CD4-positive, alpha-beta T cell treated with Interleukin-17A for 4 hours (primary cell): ENCODE measurements around the gene KIR3DL3.
"Not testable (repeated sequence)": the region's sequence is repeated elsewhere in the genome, so short reads cannot be mapped to it uniquely, and the experiment has no call there.

Experiments
- DNase-seq: peaks from one replicate; pipeline ENCODE4 v3.0.0-alpha.2; 2020; ENCODE audit warnings: mixed read lengths

KIR3DL3 gene

DNA sequence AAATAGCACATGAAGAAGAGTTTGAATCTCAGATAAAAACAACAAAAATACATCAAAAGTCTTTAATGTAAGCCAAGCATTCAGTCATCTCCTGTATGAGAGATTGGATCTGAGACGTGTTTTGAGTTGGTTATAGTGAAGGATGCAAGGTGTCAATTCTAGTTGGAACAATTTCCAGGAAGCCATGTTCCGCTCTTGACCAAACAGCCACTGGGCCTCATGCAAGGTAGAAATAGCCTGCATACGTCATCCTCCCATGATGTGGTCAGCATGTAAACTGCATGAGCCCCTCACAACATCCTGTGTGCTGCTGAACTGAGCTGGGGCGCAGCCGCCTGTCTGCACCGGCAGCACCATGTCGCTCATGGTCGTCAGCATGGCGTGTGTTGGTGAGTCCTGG lies at the start of gene KIR3DL3:
KIR3DL3 (plus strand) TSS at position 301 of the 400 bp plus-strand sequence; CDS start at position 356, 55 bp downstream.
- no peak for DNase-seq

DNA sequence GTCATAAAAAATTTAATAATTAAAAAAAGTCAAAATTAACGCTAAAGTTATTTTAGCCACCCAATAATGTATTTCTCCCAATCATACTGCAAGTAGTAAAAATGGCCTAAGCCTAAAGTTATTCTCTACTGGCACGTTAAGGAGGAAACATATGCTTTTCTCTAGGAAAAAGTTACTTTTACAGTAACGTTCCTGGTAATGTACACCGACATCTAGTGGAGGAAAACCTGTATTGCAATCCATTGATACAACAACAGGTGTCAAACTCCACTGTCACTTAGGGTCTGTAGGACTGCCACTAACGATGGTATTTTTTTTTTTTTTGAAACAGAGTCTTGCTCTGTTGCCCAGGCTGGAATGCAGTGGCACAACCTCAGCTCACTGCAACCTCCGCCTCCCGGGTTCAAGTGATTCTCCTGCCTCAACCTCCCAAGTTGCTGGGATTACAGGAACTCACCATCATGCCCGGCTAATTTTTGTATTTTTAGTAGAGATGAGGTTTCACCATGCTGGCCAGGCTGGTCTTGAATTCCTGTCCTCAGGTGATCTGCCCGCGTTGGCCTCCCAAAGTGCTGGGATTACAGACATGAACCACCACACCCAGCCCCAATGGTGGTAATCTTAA lies 47.9 kb upstream of the KIR3DL3 start:
- not testable (repeated sequence) for DNase-seq

DNA sequence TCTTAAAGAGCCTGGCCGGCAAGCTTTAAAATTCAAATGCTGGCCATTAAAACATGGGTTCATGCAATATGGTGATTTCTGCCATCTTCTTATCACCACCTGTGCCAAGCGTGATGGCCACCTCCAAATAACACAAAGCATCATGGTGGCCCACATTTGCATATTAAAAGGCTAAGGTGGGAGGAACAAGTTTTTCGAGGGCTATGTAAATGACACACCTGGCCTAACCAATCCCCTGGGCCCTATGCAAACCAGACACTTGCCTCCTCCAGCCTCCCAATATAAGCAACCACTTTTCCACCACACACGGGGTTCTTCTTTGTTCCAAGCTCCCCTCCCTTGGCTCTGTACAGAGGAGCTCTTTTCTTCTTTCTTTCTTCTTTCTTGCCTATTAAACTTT lies 47.0 kb upstream of the KIR3DL3 start:
- no peak for DNase-seq

DNA sequence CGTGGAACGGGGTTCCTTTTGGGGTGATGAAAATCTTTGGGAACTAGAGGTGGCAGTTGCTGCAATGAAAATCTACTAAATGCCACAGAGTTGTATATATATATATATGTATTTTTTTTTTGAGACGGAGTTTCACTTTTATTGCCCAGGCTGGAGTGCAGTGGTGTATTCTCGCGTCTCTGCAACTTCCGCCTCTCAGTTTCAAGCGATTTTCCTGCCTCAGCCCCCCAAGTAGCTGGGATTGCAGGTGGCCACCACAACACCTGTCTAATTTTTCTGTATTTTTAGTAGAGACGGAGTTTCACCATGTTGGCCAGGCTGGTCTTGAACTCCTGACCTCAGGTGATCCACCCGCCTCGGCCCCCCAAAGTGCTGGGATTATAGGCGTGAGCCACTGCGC lies 42.6 kb upstream of the KIR3DL3 start:
- DNase-seq = not testable (repeated sequence)

DNA sequence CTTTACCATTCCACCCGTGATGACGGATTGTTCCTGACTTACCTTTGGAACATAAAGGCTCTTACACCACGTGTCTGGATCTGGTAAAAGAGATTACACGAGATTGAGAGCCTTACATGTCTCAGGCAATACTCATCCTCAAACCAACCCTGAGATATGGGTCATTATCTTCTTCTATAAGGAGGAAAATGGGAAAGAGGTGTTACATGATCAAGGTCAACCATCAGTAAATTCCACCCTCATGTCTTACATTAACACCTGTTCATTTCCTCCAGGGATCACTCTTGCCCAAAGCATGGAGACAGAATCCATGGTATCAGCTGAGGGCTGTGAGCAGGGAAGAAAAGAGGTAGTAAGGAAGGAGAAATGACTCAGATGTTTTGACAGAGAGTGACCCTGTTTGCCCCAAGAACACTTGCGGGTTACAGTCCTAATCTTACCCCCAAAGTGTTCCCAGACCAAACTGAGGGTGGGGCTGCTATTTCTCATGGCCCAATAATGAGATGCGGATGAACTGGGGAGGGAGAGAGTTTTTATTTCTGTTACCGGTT lies 41.9 kb upstream of the KIR3DL3 start:
- DNase-seq = no peak

GRCh38 chr19:54684527-54684926 lies 39.7 kb upstream of the KIR3DL3 start:
- no peak for DNase-seq

- no peak for DNase-seq
Measured at GRCh38 chr19:54691582-54692297, 32.5 kb upstream of the KIR3DL3 start.

DNA sequence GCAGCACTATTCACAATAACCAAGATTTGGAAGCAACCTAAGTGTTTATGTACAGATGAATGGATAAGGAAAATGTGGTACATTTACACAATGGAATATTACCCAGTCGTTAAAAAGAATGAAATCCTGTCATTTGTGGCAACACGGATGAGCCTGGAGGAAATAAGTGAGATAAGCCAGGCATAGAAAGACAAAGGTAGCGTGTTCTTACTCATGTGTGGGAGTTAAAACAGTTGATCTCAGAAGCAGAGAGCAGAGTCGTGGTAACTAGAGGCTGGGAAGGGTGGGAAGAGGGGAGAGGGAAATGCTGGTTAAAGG lies 32.0 kb upstream of the KIR3DL3 start:
- DNase-seq = no peak

- DNase-seq = no peak
Measured at GRCh38 chr19:54694648-54695047, 29.6 kb upstream of the KIR3DL3 start.

DNA sequence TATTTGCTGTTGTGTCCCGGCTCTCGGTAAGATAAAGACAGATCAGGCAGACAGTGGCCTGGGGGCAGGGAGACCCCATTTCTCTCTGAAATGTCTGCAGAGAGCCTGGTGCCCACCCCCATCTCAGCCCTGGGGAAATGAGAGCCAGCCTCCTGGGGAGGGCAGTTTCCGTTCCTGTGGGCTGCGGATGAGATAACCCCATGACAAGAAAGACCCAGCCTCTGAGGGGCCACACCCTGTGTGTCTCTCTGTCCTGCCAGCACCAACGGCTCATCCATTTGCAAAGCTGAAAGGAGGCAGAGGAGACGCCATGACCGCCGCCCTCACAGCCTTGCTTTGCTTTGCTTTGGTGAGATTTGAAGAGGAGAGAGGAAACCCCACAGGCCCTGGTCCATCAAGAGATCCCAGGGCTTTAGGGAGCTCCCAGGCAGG lies 28.1 kb upstream of the KIR3DL3 start:
- no peak for DNase-seq

DNA sequence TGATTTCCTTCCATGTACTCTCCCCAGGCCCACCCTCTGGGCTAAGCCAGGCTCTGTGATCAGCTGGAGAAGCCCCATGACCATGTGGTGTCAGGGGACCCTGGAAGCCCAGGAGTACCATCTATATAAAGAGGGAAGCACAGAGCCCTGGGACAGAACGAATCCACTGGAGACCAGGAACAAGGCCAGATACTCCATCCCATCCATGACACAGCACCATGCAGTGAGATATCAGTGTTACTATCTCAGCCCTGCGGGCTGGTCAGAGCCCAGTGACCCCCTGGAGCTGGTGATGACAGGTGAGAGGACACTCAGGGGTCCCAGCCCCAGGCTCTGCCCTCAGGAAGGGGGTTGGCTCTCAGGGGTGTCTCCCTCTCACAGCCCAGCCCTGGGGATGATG lies 27.5 kb upstream of the KIR3DL3 start:
- no peak for DNase-seq

GRCh38 chr19:54697716-54698115 lies 26.5 kb upstream of the KIR3DL3 start:
- DNase-seq = not testable (repeated sequence)

GRCh38 chr19:54704928-54705327 lies 19.3 kb upstream of the KIR3DL3 start:
- DNase-seq = no peak

DNA sequence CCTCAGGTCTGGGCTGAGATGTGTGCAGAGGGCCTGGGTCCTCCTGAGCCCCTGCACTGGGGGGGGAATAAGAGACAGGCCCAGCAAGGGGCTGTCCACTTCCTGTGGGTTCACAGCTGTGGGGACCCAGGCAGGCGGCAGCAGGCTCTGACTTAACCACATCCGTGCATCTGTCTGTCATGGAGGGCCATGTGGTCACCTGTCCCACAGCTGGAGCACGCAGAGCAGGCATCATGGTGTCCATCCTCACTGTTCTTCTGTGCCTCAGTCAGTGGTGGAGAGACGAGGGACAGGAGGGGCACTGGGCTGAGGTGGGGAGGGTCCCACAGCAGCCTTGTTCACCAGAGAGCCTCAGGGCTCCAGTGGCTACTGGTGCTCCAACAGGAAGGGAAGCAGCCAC lies 16.3 kb upstream of the KIR3DL3 start:
- DNase-seq = no peak

GRCh38 chr19:54708781-54709180 lies 15.5 kb upstream of the KIR3DL3 start:
- DNase-seq = no peak

DNA sequence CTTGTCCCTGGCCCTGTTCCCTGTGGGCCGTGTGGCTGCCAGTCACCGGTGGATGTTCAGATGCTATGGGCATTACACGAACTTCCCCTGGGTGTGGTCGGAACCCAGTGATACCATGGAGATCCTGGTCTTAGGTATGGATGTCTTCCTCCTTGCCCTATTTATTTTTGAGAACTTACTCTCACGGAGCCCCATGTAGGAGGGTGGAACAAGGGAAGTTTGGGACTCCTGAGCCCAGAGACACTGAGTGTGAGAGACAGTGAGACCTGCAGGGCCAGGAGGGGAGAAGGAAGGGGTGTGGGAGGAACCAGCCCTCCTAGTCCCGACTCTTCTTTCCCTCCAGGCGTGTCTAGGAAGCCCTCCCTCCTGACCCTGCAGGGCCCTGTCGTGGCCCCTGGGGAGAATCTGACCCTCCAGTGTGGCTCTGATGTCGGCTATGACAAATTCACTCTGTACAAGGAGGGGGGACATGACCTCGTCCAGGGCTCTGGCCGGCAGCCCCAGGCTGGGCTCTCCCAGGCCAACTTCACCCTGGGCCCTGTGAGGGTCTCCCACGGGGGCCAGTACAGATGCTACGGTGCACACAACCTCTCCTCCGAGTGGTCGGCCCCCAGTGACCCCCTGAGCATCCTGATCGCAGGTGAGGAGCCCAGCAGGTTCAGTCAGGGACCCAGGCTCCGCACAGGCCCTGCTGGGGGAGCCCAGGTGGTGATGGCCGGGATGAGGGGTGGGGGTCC lies 14.9 kb upstream of the KIR3DL3 start:
- DNase-seq = no peak

DNA sequence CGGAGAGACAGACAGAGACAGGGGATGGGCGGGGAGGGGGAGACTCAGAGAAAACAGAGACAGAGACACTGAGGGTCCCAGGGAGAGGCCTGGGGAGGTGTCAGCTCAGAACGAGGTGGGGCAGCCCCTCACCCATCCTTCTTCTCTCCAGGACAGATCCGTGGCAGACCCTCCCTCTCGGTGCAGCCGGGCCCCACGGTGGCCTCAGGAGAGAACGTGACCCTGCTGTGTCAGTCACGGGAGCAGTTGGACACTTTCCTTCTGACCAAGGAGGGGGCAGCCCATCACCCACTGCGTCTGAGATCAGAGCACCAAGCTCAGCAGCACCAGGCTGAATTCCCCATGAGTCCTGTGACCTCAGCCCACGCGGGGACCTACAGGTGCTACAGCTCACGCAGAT lies 14.3 kb upstream of the KIR3DL3 start:
- not testable (repeated sequence) for DNase-seq

GRCh38 chr19:54724644-54725043 lies 402 bp downstream of the KIR3DL3 start:
- no peak for DNase-seq

DNA sequence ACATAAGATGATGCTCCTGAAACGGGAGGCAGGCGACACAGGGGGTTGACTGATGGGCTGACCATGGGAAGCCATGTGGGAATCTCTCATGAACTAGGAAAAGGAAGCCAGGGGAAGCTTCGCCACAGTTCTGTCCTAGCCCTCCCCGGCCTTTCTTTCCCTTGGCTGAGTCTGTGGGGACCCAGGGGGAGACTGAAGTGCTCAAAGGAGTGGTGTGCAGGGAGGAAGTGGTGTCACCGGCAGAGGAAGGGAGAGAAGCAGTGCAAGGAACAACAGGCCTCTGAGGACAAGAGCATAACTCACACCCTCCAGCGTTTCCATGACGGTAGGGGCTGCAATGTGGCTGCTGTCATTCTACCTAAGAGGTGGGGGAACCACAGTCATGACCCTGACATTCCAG lies 1.1 kb downstream of the KIR3DL3 start:
- no peak for DNase-seq

DNA sequence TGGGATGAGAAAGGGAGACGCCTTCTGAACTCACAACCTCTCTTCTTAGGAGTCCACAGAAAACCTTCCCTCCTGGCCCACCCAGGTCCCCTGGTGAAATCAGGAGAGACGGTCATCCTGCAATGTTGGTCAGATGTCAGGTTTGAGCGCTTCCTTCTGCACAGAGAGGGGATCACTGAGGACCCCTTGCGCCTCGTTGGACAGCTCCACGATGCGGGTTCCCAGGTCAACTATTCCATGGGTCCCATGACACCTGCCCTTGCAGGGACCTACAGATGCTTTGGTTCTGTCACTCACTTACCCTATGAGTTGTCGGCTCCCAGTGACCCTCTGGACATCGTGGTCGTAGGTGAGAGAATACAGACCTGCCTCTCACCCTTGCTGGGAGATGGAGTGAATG lies 3.3 kb downstream of the KIR3DL3 start:
- DNase-seq = no peak

- no peak for DNase-seq
Measured at GRCh38 chr19:54728167-54728566, 3.9 kb downstream of the KIR3DL3 start.

GRCh38 chr19:54729416-54730188 lies 5.4 kb downstream of the KIR3DL3 start:
- no peak for DNase-seq

- no peak for DNase-seq
Measured at GRCh38 chr19:54731191-54731590, 6.9 kb downstream of the KIR3DL3 start.
